Measurements from ENCODE around the gene SUSD4. TPM values are rescaled to one million over a fixed set of nuclear protein-coding genes. Genes with fewer than 3 reads are reported as not detected.

Gene SUSD4
- total and polyA plus RNA-seq, 9 of the 15 experiments (the other 6 are each of a cell fraction or from before 2014, with no cell fraction given), result 0.06 to 1.7 (median 0.09) TPM; not detected in 4

DNA sequence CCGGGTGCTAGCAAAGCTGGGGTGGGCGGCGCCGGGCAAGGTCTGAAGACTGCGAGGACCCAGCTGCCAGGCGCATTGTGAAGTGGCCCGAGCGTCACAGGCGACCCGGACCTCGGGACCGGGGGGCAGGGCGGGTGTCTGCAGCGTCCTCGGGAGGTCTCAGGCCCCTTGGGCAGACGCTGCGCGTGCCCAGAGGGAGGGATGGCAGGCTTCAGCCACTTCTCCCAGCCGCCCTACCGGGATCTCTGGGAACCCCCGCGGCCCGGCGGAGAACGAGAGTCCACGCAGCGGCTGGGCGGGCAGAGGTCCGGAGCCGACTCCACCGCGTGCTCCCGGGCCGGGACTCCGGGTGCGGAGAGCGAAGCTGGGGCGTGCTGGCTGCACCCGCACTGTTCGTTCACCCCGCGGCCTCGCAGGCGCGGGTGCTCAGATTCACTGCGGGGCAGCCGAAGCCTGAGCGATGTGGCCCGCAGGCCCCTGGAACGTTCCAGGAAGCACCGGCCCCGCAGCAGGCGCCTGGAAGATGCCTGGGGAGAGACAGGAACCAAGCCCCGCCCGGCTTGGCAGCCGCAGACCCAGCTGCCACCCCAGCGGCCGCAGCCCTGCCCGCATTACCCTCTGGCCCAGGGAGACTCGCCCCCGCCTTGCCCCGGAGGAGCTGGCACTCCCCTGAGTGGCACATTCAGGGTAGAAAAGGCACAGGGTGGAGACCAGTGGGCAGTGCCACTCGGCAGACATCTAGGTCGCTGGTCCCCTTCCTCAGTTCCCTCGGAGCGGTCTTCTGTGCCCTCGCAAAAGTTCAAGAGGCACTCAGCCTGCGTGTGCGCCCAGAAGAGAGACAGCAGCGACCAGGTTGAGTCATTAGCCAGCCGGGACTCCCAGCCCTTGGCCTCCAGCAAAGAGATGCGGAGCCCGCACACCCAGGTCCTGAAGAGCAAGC is 29.6 kb upstream of the SUSD4 start, which contains the start of gene CCDC185:
TSS of gene CCDC185 (plus strand) at position 141 of the 940 bp plus-strand sequence. CDS start at position 202, 61 bp downstream.
- no peak within 1 kb of the TSS for H2AFZ ChIP-seq (ENCODE audit: low read depth, low read length)
- intact Hi-C loops (cut with micrococcal nuclease), result no loop called here
- peaks cover 0 to 14% of the 10 kb centered on the region in 2 experiments; a peak in 2 of 5 replicates for H3K4me1 ChIP-seq (replicated peaks in 1 of 2; ENCODE audit: control insufficient read depth in 2 of 2, insufficient read depth in 2 of 2, low read length in 2 of 2)
- POLR2A ChIA-PET, result no interaction called here
- no TSS peak for BruUV-seq (replicated peaks)
- no peak within 1 kb of the TSS for H3K4me2 ChIP-seq (ENCODE audit: insufficient read depth, low read length)
- no peak within 1 kb of the TSS for H3K4me3 ChIP-seq
- H3K36me3 ChIP-seq (ENCODE audit: control insufficient read depth, insufficient read depth, low read length), result no peaks in the 10 kb centered on the region
- ATAC-seq (no peak; the same call in 1 of the 3 replicates), DNase-seq (ENCODE audit: extremely low read depth in 1 of 4, low spot score in 3 of 4) (no peak), FAIRE-seq (no peak)
- TF ChIP-seq FOXA1 (IDR thresholded peaks at IDR 0.05; ENCODE audit: borderline replicate concordance) (no peak), FOXJ2 (tag; IDR thresholded peaks at IDR 0.05) (no peak), BMI1 (IDR thresholded peaks at IDR 0.05; ENCODE audit: low read length) (no peak)
- H3K27me3 ChIP-seq (ENCODE audit: control insufficient read depth in 2 of 2, insufficient read depth in 2 of 2, low read length in 2 of 2), result peaks cover 23 to 30% of the 10 kb centered on the region in 2 experiments; a peak in 4 of 5 replicates
- no peaks in the 10 kb centered on the region for H3K9me1 ChIP-seq (ENCODE audit: control insufficient read depth, insufficient read depth, low read length)
- CTCF ChIA-PET (ENCODE audit: low intra/inter-chr PET ratio), result no interaction called here
- in situ Hi-C loops (cut with MboI), result no loop called here
- no peak within 1 kb of the TSS for H3K27ac ChIP-seq (ENCODE audit: extremely low read depth, low read depth, low read length)
- H4K20me1 ChIP-seq (replicated peaks; ENCODE audit: control insufficient read depth, insufficient read depth, low read length), result no peaks in the 10 kb centered on the region
- H3K79me2 ChIP-seq (ENCODE audit: control insufficient read depth, insufficient read depth, low read length), result no peaks in the 10 kb centered on the region
- WGBS (ENCODE audit: insufficient coverage, low coverage, missing lambda C conversion rate), result 12% methylated on average over 63 of the region's 73 CpGs
- H3K9ac ChIP-seq (ENCODE audit: insufficient read depth in 1 of 2, low read depth in 2 of 2, low read length in 2 of 2), result no peak within 1 kb of the TSS
- no peaks in the 10 kb centered on the region for H3K9me3 ChIP-seq (replicated peaks; ENCODE audit: control insufficient read depth, insufficient read depth, low read depth, low read length)

DNA sequence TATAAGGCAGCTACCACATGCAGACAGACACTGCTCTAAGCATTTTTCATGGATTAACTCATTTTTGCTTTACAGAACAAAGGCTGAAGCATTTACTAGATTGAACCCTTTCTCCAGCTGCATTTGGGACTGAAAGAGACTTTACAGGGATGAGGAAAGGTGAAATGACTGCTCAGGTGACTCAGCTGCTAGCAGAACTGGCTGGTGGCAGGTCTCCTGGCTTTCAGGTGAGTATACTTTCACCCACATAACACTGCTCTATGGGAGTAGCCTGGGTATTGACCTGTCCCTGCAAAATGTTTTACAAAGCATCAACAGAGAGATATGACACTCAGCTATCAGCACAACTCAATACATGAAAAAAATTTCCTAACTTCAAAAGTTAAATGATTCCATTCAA is 26.6 kb upstream of the SUSD4 start:
- FAIRE-seq (no peak), ATAC-seq (no peak), DNase-seq (ENCODE audit: extremely low read depth in 1 of 4, low spot score in 3 of 4) (no peak)
- Histone ChIP-seq H3K4me1 (replicated peaks in 1 of 2; ENCODE audit: control insufficient read depth in 2 of 2, insufficient read depth in 2 of 2, low read length in 2 of 2) (peaks cover 0 to 14% of the 10 kb centered on the region in 2 experiments; a peak in 2 of 5 replicates), H3K9ac (ENCODE audit: insufficient read depth in 1 of 2, low read depth in 2 of 2, low read length in 2 of 2) (no peak overlapping the region), H3K9me3 (replicated peaks; ENCODE audit: control insufficient read depth, insufficient read depth, low read depth, low read length) (no peaks in the 10 kb centered on the region), H3K9me1 (ENCODE audit: control insufficient read depth, insufficient read depth, low read length) (no peaks in the 10 kb centered on the region), H3K27ac (ENCODE audit: extremely low read depth, low read depth, low read length) (no peak overlapping the region), H3K27me3 (ENCODE audit: control insufficient read depth in 2 of 2, insufficient read depth in 2 of 2, low read length in 2 of 2) (peaks cover 28 to 30% of the 10 kb centered on the region in 2 experiments), H2AFZ (ENCODE audit: low read depth, low read length) (no peak overlapping the region), H4K20me1 (replicated peaks; ENCODE audit: control insufficient read depth, insufficient read depth, low read length) (no peaks in the 10 kb centered on the region), H3K79me2 (ENCODE audit: control insufficient read depth, insufficient read depth, low read length) (no peaks in the 10 kb centered on the region), H3K36me3 (ENCODE audit: control insufficient read depth, insufficient read depth, low read length) (no peaks in the 10 kb centered on the region), H3K4me2 (ENCODE audit: insufficient read depth, low read length) (no peak overlapping the region), H3K4me3 (no peak overlapping the region)
- intact Hi-C loops (cut with micrococcal nuclease), result no loop called here
- ChIA-PET CTCF (ENCODE audit: low intra/inter-chr PET ratio) (no interaction called here), POLR2A (interaction anchor here (1.2 kb wide), 1 partner anchor 12 kb away, joined by 5 read pairs; no protein-coding TSS in a partner anchor)
- in situ Hi-C loops (cut with MboI), result no loop called here
- BruUV-seq (replicated peaks), result no TSS peak
- no peak for TF ChIP-seq XRCC3 (IDR thresholded peaks at IDR 0.05)
- TF ChIP-seq COPS2 (conservative IDR thresholded peaks at IDR 0.05), result no peak
- TF ChIP-seq, protein P1, sequence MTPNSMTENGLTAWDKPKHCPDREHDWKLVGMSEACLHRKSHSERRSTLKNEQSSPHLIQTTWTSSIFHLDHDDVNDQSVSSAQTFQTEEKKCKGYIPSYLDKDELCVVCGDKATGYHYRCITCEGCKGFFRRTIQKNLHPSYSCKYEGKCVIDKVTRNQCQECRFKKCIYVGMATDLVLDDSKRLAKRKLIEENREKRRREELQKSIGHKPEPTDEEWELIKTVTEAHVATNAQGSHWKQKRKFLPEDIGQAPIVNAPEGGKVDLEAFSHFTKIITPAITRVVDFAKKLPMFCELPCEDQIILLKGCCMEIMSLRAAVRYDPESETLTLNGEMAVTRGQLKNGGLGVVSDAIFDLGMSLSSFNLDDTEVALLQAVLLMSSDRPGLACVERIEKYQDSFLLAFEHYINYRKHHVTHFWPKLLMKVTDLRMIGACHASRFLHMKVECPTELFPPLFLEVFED (CRISPR knock-in tag; conservative IDR thresholded peaks at IDR 0.05), result no peak
- no peak for TF ChIP-seq ZSCAN32 (CRISPR knock-in tag; IDR thresholded peaks at IDR 0.05)
- TF ChIP-seq ZNF668 (CRISPR knock-in tag; IDR thresholded peaks at IDR 0.05), result no peak
- TF ChIP-seq ZNF707 (CRISPR knock-in tag; conservative IDR thresholded peaks at IDR 0.05), result no peak
- no peak for TF ChIP-seq RBM25 (IDR thresholded peaks at IDR 0.05; ENCODE audit: low read depth, low read length, severe bottlenecking)
- TF ChIP-seq CREM (IDR thresholded peaks at IDR 0.05; ENCODE audit: low read depth), result no peak
- TF ChIP-seq NCOA6 (IDR thresholded peaks at IDR 0.05), result no peak

Measured in K562 (cell line).